Stimulated activated naive CD8-positive, alpha-beta T cell treated with anti-CD3 and anti-CD28 coated beads, Interleukin-15, amount 100 ng/mL, for 72 hours (primary cell): ENCODE results near the gene ZNF160.
"Not testable (repeated sequence)": the region's sequence is repeated elsewhere in the genome, so short reads cannot be mapped to it uniquely, and the experiment has no call there.

Experiments
- ATAC-seq: fragments of 150-1000 bp; cut with Tn5 transposase; 2 replicates; pipeline ENCODE4 v1.10.0; 2021; ENCODE audit warnings: mild to moderate bottlenecking, moderate library complexity
- DNase-seq, 2 donors: peaks; one replicate each; pipeline ENCODE4 v3.0.0; 2021 to 2022
- H3K27ac Mint-ChIP-seq, 2 donors: one replicate each; pipeline ENCODE4 v1.8.0; 2022; ENCODE audit warnings: mild to moderate bottlenecking in 2 of 2, mixed read lengths in 2 of 2, moderate library complexity in 2 of 2
- H3K27me3 Mint-ChIP-seq: one replicate; pipeline ENCODE4 v1.8.0; 2022; ENCODE audit warnings: mixed read lengths
- H3K4me1 Mint-ChIP-seq: one replicate; pipeline ENCODE4 v1.8.0; 2022; ENCODE audit warnings: mild to moderate bottlenecking, mixed read lengths
- H3K4me3 Mint-ChIP-seq, 2 donors: one replicate each; pipeline ENCODE4 v1.8.0; 2022; ENCODE audit warnings: mild to moderate bottlenecking in 2 of 2, mixed read lengths in 2 of 2, moderate library complexity in 1 of 2
- H3K9me3 Mint-ChIP-seq, 2 donors: one replicate each; pipeline ENCODE4 v1.8.0; 2022; ENCODE audit warnings: mixed read lengths in 2 of 2

ZNF160 gene

GRCh38 chr19:53101518-53101917 lies 1.7 kb downstream of the ZNF160 start:
- H3K9me3 Mint-ChIP-seq, result peaks cover 0 to 12% of the 10 kb centered on the region in 2 donors
- H3K4me3 Mint-ChIP-seq, result peak overlapping the region; percentile 91 to 92
- peaks cover 35% of the 10 kb centered on the region for H3K4me1 Mint-ChIP-seq
- H3K27ac Mint-ChIP-seq, result peak overlapping the region in 1 of 2 donors; percentile 86
- H3K27me3 Mint-ChIP-seq, result no peaks in the 10 kb centered on the region
- ATAC-seq, result no peak
- peak; percentile 3 to 29 for DNase-seq

- Mint-ChIP-seq H3K4me1 (peaks cover 41% of the 10 kb centered on the region), H3K9me3 (peaks cover 5 to 17% of the 10 kb centered on the region in 2 donors)
- H3K4me3 Mint-ChIP-seq, DNase-seq, H3K27ac Mint-ChIP-seq, ATAC-seq, H3K27me3 Mint-ChIP-seq: not testable (repeated sequence)
These were observed 4.7 kb downstream of the ZNF160 start for GRCh38 chr19:53098570-53098969.

GRCh38 chr19:53096982-53097690 lies 6.1 kb downstream of the ZNF160 start:
- not testable (repeated sequence) for DNase-seq, H3K27me3 Mint-ChIP-seq, ATAC-seq
- peaks cover 34% of the 10 kb centered on the region for H3K4me1 Mint-ChIP-seq
- H3K4me3 Mint-ChIP-seq, result peak overlapping the region in 1 of 2 donors; percentile 39
- H3K9me3 Mint-ChIP-seq, result peaks cover 5 to 17% of the 10 kb centered on the region in 2 donors
- H3K27ac Mint-ChIP-seq, result peak overlapping the region in 1 of 2 donors; percentile 93

GRCh38 chr19:53096579-53096978 lies 6.6 kb downstream of the ZNF160 start:
- not testable (repeated sequence) for DNase-seq, H3K27ac Mint-ChIP-seq, H3K27me3 Mint-ChIP-seq, ATAC-seq, H3K4me3 Mint-ChIP-seq
- Mint-ChIP-seq H3K4me1 (peaks cover 29% of the 10 kb centered on the region), H3K9me3 (peaks cover 5 to 12% of the 10 kb centered on the region in 2 donors)

GRCh38 chr19:53094754-53095575 lies 8.3 kb downstream of the ZNF160 start:
- no peak overlapping the region for H3K4me3 Mint-ChIP-seq
- DNase-seq (no peak), ATAC-seq (no peak)
- H3K27ac Mint-ChIP-seq, result peak overlapping the region; percentile 25 to 86
- H3K27me3 Mint-ChIP-seq, result no peaks in the 10 kb centered on the region
- peaks cover 28% of the 10 kb centered on the region for H3K4me1 Mint-ChIP-seq
- H3K9me3 Mint-ChIP-seq, result peaks cover 5 to 20% of the 10 kb centered on the region in 2 donors

- DNase-seq (no peak), ATAC-seq (no peak)
- Mint-ChIP-seq H3K27ac (no peak overlapping the region), H3K4me1 (peaks cover 14% of the 10 kb centered on the region), H3K27me3 (no peaks in the 10 kb centered on the region), H3K4me3 (no peak overlapping the region), H3K9me3 (peaks cover 5 to 20% of the 10 kb centered on the region in 2 donors)
These were observed 10.5 kb downstream of the ZNF160 start for GRCh38 chr19:53092723-53093122.

GRCh38 chr19:53091413-53092254 lies 11.6 kb downstream of the ZNF160 start:
- ATAC-seq (no peak), DNase-seq (no peak)
- Mint-ChIP-seq H3K9me3 (peaks cover 5 to 18% of the 10 kb centered on the region in 2 donors), H3K4me3 (no peak overlapping the region), H3K27me3 (no peaks in the 10 kb centered on the region), H3K27ac (no peak overlapping the region), H3K4me1 (peaks cover 12% of the 10 kb centered on the region)

GRCh38 chr19:53088091-53088490 lies 15.1 kb downstream of the ZNF160 start:
- H3K27ac Mint-ChIP-seq, result no peak overlapping the region
- peaks cover 6% of the 10 kb centered on the region for H3K4me1 Mint-ChIP-seq
- H3K9me3 Mint-ChIP-seq, result peaks cover 6 to 13% of the 10 kb centered on the region in 2 donors
- DNase-seq, result no peak
- ATAC-seq, result no peak
- no peaks in the 10 kb centered on the region for H3K27me3 Mint-ChIP-seq
- H3K4me3 Mint-ChIP-seq, result no peak overlapping the region

- Mint-ChIP-seq H3K4me1 (peaks cover 6% of the 10 kb centered on the region), H3K4me3 (no peak overlapping the region), H3K27me3 (no peaks in the 10 kb centered on the region), H3K27ac (peak overlapping the region in 1 of 2 donors; percentile 95), H3K9me3 (peaks cover 9 to 14% of the 10 kb centered on the region in 2 donors)
- ATAC-seq (no peak), DNase-seq (no peak)
These were observed 16.3 kb downstream of the ZNF160 start for GRCh38 chr19:53086949-53087348.

GRCh38 chr19:53085496-53085895 lies 17.7 kb downstream of the ZNF160 start:
- no peak for ATAC-seq
- no peak for DNase-seq
- peaks cover 21% of the 10 kb centered on the region in 2 donors for H3K9me3 Mint-ChIP-seq
- H3K27ac Mint-ChIP-seq, result no peak overlapping the region
- peaks cover 6% of the 10 kb centered on the region for H3K4me1 Mint-ChIP-seq
- no peak overlapping the region for H3K4me3 Mint-ChIP-seq
- H3K27me3 Mint-ChIP-seq, result no peaks in the 10 kb centered on the region

- Mint-ChIP-seq H3K4me1 (peaks cover 6% of the 10 kb centered on the region), H3K27me3 (no peaks in the 10 kb centered on the region), H3K9me3 (peaks cover 23 to 32% of the 10 kb centered on the region in 2 donors), H3K27ac (peak overlapping the region in 1 of 2 donors; percentile 2), H3K4me3 (no peak overlapping the region)
- DNase-seq (no peak), ATAC-seq (no peak)
These were observed 20.3 kb downstream of the ZNF160 start for GRCh38 chr19:53082929-53083328.

GRCh38 chr19:53079313-53079924 lies 23.8 kb downstream of the ZNF160 start:
- Mint-ChIP-seq H3K9me3 (peaks cover 35 to 53% of the 10 kb centered on the region in 2 donors), H3K27me3 (no peaks in the 10 kb centered on the region), H3K27ac (no peak overlapping the region), H3K4me1 (no peaks in the 10 kb centered on the region), H3K4me3 (no peak overlapping the region)
- no peak for ATAC-seq
- DNase-seq, result no peak

GRCh38 chr19:53078668-53079067 lies 24.6 kb downstream of the ZNF160 start:
- Mint-ChIP-seq H3K4me3 (no peak overlapping the region), H3K27ac (no peak overlapping the region), H3K9me3 (peaks cover 40 to 54% of the 10 kb centered on the region in 2 donors), H3K27me3 (no peaks in the 10 kb centered on the region), H3K4me1 (no peaks in the 10 kb centered on the region)
- ATAC-seq (no peak), DNase-seq (no peak)

GRCh38 chr19:53076984-53077383 lies 26.2 kb downstream of the ZNF160 start:
- peaks cover 46 to 59% of the 10 kb centered on the region in 2 donors for H3K9me3 Mint-ChIP-seq
- H3K27me3 Mint-ChIP-seq, result no peaks in the 10 kb centered on the region
- ATAC-seq (no peak), DNase-seq (no peak)
- no peak overlapping the region for H3K27ac Mint-ChIP-seq
- no peaks in the 10 kb centered on the region for H3K4me1 Mint-ChIP-seq
- no peak overlapping the region for H3K4me3 Mint-ChIP-seq

- Mint-ChIP-seq H3K27ac (no peak overlapping the region), H3K4me3 (no peak overlapping the region), H3K4me1 (no peaks in the 10 kb centered on the region), H3K27me3 (no peaks in the 10 kb centered on the region), H3K9me3 (peaks cover 50 to 59% of the 10 kb centered on the region in 2 donors)
- DNase-seq, result no peak
- no peak for ATAC-seq
These were observed 34.4 kb downstream of the ZNF160 start for GRCh38 chr19:53068834-53069233.
